ENCODE data around the gene COL8A1. TPM values are rescaled to one million over a fixed set of nuclear protein-coding genes. Genes with fewer than 3 reads are reported as not detected.

COL8A1 gene
- total RNA-seq, 2 experiments from 2014 or later: 0.07 to 0.12 TPM

DNA sequence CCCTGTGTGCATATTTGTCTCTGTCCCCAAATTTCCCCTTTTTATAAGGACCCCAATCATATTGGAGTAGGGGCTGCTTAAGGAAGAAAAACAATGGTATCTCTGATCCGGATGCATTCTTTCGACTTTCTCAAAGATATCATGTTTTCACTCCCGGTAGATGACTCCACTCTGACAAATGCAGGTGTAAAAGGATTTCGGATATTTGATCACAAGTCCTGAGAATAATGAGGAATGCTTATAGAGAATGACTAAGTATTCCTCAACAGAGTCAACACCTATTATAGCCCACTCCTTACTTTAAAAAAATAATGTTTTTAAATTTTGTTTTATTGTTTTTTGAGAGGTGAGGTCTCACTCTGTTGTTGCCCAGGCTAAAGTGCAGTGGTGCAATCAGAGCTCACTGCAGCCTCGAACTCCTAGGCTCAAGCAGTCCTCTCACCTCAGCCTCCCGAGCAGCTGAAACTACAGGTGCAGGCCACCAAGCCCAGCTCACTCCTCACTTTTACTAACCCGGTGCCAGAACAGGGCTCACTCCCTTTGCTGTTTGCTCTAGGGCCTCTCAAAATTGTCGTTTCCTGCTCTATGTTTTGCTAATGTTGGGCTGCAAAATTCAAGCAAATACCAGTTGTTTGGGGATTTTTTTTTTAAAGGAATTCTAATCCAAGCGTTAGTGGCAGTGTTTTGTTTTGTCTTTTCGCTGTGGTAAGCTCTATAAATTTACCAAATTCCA is 24.6 kb downstream of the COL8A1 start:
- DNase-seq: no peak
- intact Hi-C loops (cut with micrococcal nuclease): no loop called here
- H3K27me3 Mint-ChIP-seq (ENCODE audit: low read depth): peaks cover 6% of the 10 kb centered on the region
- no peaks in the 10 kb centered on the region for H3K36me3 Mint-ChIP-seq (ENCODE audit: low read depth)
- no peak overlapping the region for H3K27ac Mint-ChIP-seq
- H3K4me3 Mint-ChIP-seq: no peak overlapping the region
- H3K9me3 Mint-ChIP-seq: no peaks in the 10 kb centered on the region
- no peaks in the 10 kb centered on the region for H3K4me1 Mint-ChIP-seq (ENCODE audit: low read depth)
- CTCF ChIA-PET: no interaction called here

DNA sequence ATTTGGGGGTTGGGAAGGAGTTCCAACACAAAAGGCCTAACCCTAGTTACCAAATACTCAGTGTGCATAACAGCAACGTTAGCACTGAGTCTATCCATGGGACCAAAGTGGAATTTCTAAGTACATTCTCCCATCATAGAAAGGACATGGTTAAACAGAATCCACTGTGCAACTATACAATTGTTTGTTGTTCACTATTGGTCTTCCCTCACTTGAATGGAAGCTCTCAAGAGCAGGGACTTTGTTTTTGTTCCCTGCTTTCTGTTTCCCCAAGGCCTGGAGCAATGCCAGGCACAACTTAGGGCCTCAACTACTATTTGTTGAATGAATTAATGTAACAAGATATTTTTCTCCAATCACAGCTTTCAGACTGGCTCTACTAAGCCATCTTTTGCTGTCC is 25.6 kb downstream of the COL8A1 start:
- H3K36me3 Mint-ChIP-seq (ENCODE audit: low read depth): no peaks in the 10 kb centered on the region

GRCh38 chr3:99665017-99665416 is 26.6 kb downstream of the COL8A1 start:
- DNase-seq: no peak
- H3K4me1 Mint-ChIP-seq (ENCODE audit: low read depth): no peaks in the 10 kb centered on the region
- intact Hi-C loops (cut with micrococcal nuclease): no loop called here
- H3K4me3 Mint-ChIP-seq: no peak overlapping the region
- no peaks in the 10 kb centered on the region for H3K36me3 Mint-ChIP-seq (ENCODE audit: low read depth)
- H3K27ac Mint-ChIP-seq: no peak overlapping the region
- CTCF ChIA-PET: no interaction called here
- H3K27me3 Mint-ChIP-seq (ENCODE audit: low read depth): peaks cover 6% of the 10 kb centered on the region
- H3K9me3 Mint-ChIP-seq: no peaks in the 10 kb centered on the region

More for the DNA sequence above, 25.6 kb downstream of the COL8A1 start:
- Mint-ChIP-seq H3K4me1 (ENCODE audit: low read depth) (no peaks in the 10 kb centered on the region), H3K27ac (no peak overlapping the region), H3K27me3 (ENCODE audit: low read depth) (peaks cover 6% of the 10 kb centered on the region), H3K9me3 (no peaks in the 10 kb centered on the region), H3K4me3 (no peak overlapping the region)
- intact Hi-C loops (cut with micrococcal nuclease): no loop called here
- CTCF ChIA-PET: no interaction called here
- no peak for DNase-seq

GRCh38 chr3:99666201-99666600 is 27.8 kb downstream of the COL8A1 start:
- no peaks in the 10 kb centered on the region for H3K4me1 Mint-ChIP-seq (ENCODE audit: low read depth)
- intact Hi-C loops (cut with micrococcal nuclease): no loop called here
- DNase-seq: no peak
- H3K27me3 Mint-ChIP-seq (ENCODE audit: low read depth): peaks cover 6% of the 10 kb centered on the region
- no peaks in the 10 kb centered on the region for H3K36me3 Mint-ChIP-seq (ENCODE audit: low read depth)
- no peaks in the 10 kb centered on the region for H3K9me3 Mint-ChIP-seq
- CTCF ChIA-PET: no interaction called here
- H3K27ac Mint-ChIP-seq: no peak overlapping the region
- H3K4me3 Mint-ChIP-seq: no peak overlapping the region

- H3K36me3 Mint-ChIP-seq (ENCODE audit: low read depth): no peaks in the 10 kb centered on the region
- H3K9me3 Mint-ChIP-seq: no peaks in the 10 kb centered on the region
- no peak overlapping the region for H3K27ac Mint-ChIP-seq
- intact Hi-C loops (cut with micrococcal nuclease): no loop called here
- H3K27me3 Mint-ChIP-seq (ENCODE audit: low read depth): peaks cover 8% of the 10 kb centered on the region
- no peaks in the 10 kb centered on the region for H3K4me1 Mint-ChIP-seq (ENCODE audit: low read depth)
- DNase-seq: no peak
- CTCF ChIA-PET: no interaction called here
- no peak overlapping the region for H3K4me3 Mint-ChIP-seq
Observed at GRCh38 chr3:99668044-99668443, 29.6 kb downstream of the COL8A1 start.

- DNase-seq: no peak
- Mint-ChIP-seq H3K36me3 (ENCODE audit: low read depth) (no peaks in the 10 kb centered on the region), H3K4me1 (ENCODE audit: low read depth) (no peaks in the 10 kb centered on the region), H3K27me3 (ENCODE audit: low read depth) (peaks cover 11% of the 10 kb centered on the region), H3K4me3 (no peak overlapping the region), H3K9me3 (no peaks in the 10 kb centered on the region), H3K27ac (no peak overlapping the region)
- CTCF ChIA-PET: no interaction called here
- intact Hi-C loops (cut with micrococcal nuclease): no loop called here
Observed at GRCh38 chr3:99669879-99670555, 31.6 kb downstream of the COL8A1 start.

GRCh38 chr3:99670556-99670950 is 32.2 kb downstream of the COL8A1 start:
- peaks cover 11% of the 10 kb centered on the region for H3K27me3 Mint-ChIP-seq (ENCODE audit: low read depth)
- no peak for DNase-seq
- no peak overlapping the region for H3K27ac Mint-ChIP-seq
- H3K9me3 Mint-ChIP-seq: no peaks in the 10 kb centered on the region
- no peak overlapping the region for H3K4me3 Mint-ChIP-seq
- no peaks in the 10 kb centered on the region for H3K36me3 Mint-ChIP-seq (ENCODE audit: low read depth)
- H3K4me1 Mint-ChIP-seq (ENCODE audit: low read depth): no peaks in the 10 kb centered on the region
- CTCF ChIA-PET: no interaction called here
- intact Hi-C loops (cut with micrococcal nuclease): no loop called here

- DNase-seq: no peak
- CTCF ChIA-PET: interaction anchor here (0.6 kb wide), 1 partner anchor 28 kb away, joined by 4 read pairs; no protein-coding TSS in a partner anchor
- Mint-ChIP-seq H3K36me3 (ENCODE audit: low read depth) (no peaks in the 10 kb centered on the region), H3K4me1 (ENCODE audit: low read depth) (no peaks in the 10 kb centered on the region), H3K27me3 (ENCODE audit: low read depth) (peaks cover 8% of the 10 kb centered on the region), H3K27ac (no peak overlapping the region), H3K9me3 (no peaks in the 10 kb centered on the region), H3K4me3 (no peak overlapping the region)
- intact Hi-C loops (cut with micrococcal nuclease): no loop called here
Observed at GRCh38 chr3:99674086-99674789, 35.8 kb downstream of the COL8A1 start.

- intact Hi-C loops (cut with micrococcal nuclease): no loop called here
- CTCF ChIA-PET: no interaction called here
- H3K4me1 Mint-ChIP-seq (ENCODE audit: low read depth): no peaks in the 10 kb centered on the region
Observed at GRCh38 chr3:99678023-99678422, 39.6 kb downstream of the COL8A1 start.

DNA sequence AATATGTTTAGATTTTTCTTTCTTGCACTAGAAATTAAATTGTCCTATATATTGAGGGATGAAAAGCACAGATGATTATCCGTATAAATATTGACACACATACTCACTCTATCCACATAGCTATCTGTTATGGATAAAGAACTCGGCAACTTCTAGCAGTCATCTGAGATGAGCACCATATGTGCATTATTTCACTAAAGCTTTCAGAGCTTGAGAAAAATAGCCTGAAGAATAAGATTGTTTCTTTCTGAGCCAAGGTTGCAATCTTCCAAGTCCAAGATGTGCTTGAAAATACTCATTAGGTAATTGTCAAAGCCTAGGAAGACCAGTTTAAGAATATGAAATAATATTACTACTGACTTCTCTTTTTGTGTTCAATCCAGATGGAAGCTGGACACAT is 40.5 kb downstream of the COL8A1 start:
- no peaks in the 10 kb centered on the region for H3K36me3 Mint-ChIP-seq (ENCODE audit: low read depth)
- no peak overlapping the region for H3K4me3 Mint-ChIP-seq
- no peaks in the 10 kb centered on the region for H3K4me1 Mint-ChIP-seq (ENCODE audit: low read depth)
- CTCF ChIA-PET: interaction anchor here (0.7 to 1.1 kb wide), 2 partner anchors 9 to 173 kb away, joined by 3 read pairs; no protein-coding TSS in a partner anchor
- intact Hi-C loops (cut with micrococcal nuclease): no loop called here
- no peak for DNase-seq
- H3K9me3 Mint-ChIP-seq: no peaks in the 10 kb centered on the region
- no peak overlapping the region for H3K27ac Mint-ChIP-seq
- H3K27me3 Mint-ChIP-seq (ENCODE audit: low read depth): peaks cover 5% of the 10 kb centered on the region

More at GRCh38 chr3:99678023-99678422, 39.6 kb downstream of the COL8A1 start:
- H3K9me3 Mint-ChIP-seq: no peaks in the 10 kb centered on the region
- H3K27ac Mint-ChIP-seq: no peak overlapping the region
- no peak for DNase-seq
- no peak overlapping the region for H3K4me3 Mint-ChIP-seq
- H3K27me3 Mint-ChIP-seq (ENCODE audit: low read depth): peaks cover 5% of the 10 kb centered on the region
- H3K36me3 Mint-ChIP-seq (ENCODE audit: low read depth): no peaks in the 10 kb centered on the region

- Mint-ChIP-seq H3K36me3 (ENCODE audit: low read depth) (no peaks in the 10 kb centered on the region), H3K27ac (no peak overlapping the region), H3K4me1 (ENCODE audit: low read depth) (no peaks in the 10 kb centered on the region), H3K27me3 (ENCODE audit: low read depth) (peaks cover 2% of the 10 kb centered on the region), H3K9me3 (no peaks in the 10 kb centered on the region), H3K4me3 (no peak overlapping the region)
- CTCF ChIA-PET: interaction anchor here (0.7 kb wide), 1 partner anchor 21 kb away, joined by 3 read pairs; no protein-coding TSS in a partner anchor
- intact Hi-C loops (cut with micrococcal nuclease): no loop called here
- DNase-seq: no peak
Observed at GRCh38 chr3:99681512-99681911, 43.1 kb downstream of the COL8A1 start.

GRCh38 chr3:99681976-99682375 is 43.6 kb downstream of the COL8A1 start:
- H3K4me1 Mint-ChIP-seq (ENCODE audit: low read depth): no peaks in the 10 kb centered on the region
- peaks cover 3% of the 10 kb centered on the region for H3K27me3 Mint-ChIP-seq (ENCODE audit: low read depth)
- H3K36me3 Mint-ChIP-seq (ENCODE audit: low read depth): no peaks in the 10 kb centered on the region
- no peak for DNase-seq
- H3K27ac Mint-ChIP-seq: no peak overlapping the region
- H3K9me3 Mint-ChIP-seq: no peaks in the 10 kb centered on the region
- intact Hi-C loops (cut with micrococcal nuclease): no loop called here
- H3K4me3 Mint-ChIP-seq: no peak overlapping the region
- CTCF ChIA-PET: no interaction called here
